Activated CD8-positive, alpha-beta memory T cell treated with anti-CD3 and anti-CD28 coated beads, Interleukin-2, amount 50 U/mL, for 1 hour (primary cell): ENCODE data around the gene PEX11B.
"Not testable (repeated sequence)": the region's sequence is repeated elsewhere in the genome, so short reads cannot be mapped to it uniquely, and the experiment has no call there.

ENCODE experiments used
- DNase-seq: peaks from one replicate; pipeline ENCODE4 v3.0.0-alpha.2; 2020; ENCODE audit errors: extremely low read depth

Gene PEX11B

DNA sequence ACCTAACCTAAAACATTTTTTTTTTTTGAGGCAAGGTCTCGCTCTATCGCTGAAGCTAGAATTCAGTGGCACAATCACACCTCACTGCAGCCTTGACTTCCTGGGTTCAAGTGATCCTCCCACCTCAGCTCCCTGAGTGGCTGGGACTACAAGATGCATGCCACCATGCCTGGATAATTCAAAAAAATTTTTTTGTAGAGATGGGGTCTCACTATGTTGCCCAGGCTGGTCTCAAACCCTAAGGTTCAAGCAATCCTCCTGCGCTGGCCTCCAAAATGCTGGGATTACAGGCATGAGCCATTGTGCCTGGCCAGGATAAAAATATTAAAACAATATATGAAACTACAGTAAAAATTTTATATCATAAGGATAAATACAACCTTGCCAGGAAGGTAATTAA is 34.4 kb upstream of the PEX11B start:
- DNase-seq = no peak

DNA sequence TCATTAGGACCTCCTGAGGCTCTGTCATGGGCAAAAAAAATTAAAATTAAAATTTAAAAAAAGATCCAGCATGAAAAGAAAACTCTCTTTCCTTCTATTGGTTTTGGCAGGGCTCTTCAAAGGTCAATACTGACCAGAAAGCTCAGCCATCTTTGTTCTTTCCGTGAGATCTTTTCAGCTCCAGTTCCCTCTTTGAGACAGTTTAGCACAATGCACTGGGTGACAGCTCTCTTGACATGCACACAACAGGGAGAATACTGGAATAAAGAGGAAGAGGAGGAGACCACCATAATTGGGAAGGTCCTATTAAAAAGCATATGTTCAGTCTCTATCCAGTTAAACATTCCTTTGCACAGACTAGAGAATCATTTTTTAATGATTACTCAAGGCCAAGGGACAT is 33.0 kb upstream of the PEX11B start:
- no peak for DNase-seq

GRCh38 chr1:145949219-145949618 is 30.7 kb upstream of the PEX11B start:
- DNase-seq = no peak

DNA sequence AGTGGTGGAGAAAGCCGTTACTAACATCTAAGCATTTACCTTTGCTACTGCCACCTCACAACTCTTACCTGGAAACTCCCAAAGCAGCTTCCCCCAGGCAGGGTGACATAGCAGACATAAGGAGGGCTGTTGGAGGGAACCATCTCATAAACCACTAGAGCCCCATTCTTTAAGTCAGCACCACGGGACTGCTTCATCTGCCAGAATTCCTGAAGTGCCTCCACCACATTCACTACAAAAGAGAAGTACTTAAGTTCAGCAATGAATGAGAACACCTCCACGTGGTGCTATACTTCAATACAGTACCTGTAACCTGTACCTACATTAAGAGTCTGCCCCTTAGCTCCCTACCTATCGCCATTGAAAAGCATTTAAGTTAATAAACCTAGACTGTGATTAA is 29.0 kb upstream of the PEX11B start:
- DNase-seq = no peak

DNA sequence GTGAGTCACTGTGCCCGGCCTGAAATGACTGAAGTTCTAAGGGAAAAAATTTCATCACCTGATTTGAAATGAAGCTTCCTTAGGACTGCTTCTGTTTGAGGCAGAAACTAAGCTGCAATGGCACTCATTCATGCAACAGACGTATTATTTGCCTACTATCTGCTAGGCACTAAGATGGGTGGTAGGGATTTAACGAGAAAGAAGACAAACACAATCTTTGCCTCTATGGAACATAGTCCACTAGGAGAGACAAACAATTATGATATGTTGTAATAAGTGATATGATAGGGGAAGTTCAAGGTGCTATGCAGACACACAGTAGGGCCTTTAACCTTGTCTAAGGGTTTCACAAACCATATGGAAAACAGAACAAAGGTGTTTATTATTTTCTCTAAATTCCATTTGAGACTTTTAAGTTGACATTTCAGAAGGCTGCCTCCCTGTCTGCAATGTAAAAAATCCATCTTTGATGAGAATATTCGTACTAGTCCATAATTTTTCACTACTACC is 28.0 kb upstream of the PEX11B start:
- DNase-seq = no peak

DNA sequence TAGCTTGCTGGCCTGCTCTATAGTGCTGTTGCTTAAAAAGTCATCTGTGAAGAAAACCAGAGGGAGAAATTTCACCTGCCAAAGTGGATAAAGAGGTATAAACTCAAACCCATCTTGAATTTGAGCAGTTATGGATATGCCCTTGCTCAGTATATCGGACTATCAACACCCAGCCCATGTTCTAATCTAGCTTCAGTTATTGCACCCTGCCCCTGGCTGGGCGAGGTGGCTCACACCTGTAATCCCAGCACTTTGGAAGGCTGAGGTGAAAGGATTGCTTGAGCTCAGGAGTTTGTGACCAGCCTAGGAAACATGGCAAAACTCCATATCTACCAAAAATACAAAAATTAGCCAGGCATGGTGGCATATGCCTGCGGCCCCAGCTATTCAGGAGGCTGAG is 26.0 kb upstream of the PEX11B start:
- no peak for DNase-seq

GRCh38 chr1:145942871-145943270 is 24.4 kb upstream of the PEX11B start:
- DNase-seq = no peak

GRCh38 chr1:145942405-145942804 is 23.9 kb upstream of the PEX11B start:
- no peak for DNase-seq

- no peak for DNase-seq
These were observed 18.9 kb upstream of the PEX11B start for GRCh38 chr1:145937436-145937835.

DNA sequence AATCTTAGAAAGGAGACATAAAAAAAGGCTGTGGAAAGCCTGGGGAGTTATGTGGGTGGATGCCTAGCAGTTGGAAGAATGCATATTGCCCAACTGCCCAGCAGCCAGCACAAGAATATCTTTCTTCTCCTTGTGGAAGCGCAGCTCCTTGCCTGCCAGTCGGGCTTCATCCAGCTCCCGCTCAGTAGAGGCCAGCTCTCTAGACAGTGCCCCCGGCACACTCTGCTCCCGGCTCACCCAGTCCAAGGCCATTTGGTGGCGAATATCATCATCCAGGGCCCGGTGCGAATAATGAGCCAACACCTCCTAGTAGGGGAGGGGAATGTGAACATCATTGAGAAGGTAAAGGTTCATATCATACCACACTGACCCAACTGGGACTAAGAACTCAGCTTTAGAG is 17.7 kb upstream of the PEX11B start:
- DNase-seq = no peak

DNA sequence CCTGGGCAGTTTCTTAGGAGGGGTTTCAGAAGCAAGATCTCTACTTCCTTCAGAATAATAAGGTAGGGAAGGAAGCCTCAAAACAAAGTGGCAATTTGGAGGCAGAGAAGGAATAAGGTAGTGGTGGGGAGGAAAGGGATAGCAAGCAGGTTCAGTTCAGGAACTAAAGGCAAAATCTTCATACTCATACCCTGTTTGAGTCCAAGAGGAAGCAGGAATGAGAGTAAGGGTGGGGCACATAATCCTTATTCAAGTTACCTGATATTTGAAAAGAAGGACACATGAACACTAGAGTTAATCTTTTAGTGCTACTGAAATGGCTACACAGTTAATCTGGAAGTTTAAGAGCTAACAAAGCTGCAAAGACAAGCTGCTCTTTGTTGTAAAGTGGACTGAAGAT is 17.2 kb upstream of the PEX11B start:
- DNase-seq = no peak

GRCh38 chr1:145932522-145933009 is 14.0 kb upstream of the PEX11B start:
- DNase-seq = not testable (repeated sequence)

DNA sequence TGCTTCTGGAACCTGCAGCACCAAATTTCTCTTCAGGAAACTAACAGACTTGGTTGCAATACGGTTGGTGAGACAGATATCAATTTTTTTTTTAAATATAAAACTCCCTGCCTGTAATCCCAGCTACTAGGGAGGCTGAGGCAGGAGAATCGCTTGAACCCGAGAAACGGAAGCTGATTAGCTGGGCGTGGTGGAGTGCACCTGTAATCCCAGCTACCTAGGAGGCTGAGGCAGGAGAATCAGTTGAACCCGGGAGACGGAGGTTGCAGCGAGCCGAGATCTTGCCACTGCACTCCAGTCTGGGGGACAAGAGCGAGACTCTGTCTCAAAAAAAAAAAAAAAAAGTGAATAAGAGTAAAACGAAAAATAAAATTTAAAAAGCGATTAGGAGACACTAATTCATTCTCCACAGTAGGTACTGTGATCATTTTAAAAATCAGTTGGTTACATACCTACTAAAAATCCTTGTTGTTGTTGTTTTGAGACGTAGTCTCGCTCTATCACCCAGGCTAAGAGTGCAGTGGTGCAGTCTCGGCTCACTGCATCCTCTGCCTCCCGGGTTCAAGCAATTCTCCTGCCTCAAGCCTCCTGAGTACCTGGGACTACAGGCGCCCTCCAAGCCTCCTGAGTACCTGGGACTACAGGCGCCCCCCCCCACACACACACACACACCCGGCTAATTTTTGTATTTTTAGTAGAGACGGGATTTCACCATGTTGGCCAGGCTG is 9.6 kb upstream of the PEX11B start:
- DNase-seq = no peak

GRCh38 chr1:145927063-145927886 is 8.8 kb upstream of the PEX11B start, which contains the start of gene RBM8A:
TSS of gene RBM8A (minus strand) at chr1:145927484. CDS start at chr1:145927426, 58 bp downstream.
- DNase-seq = peak; percentile 91

GRCh38 chr1:145926686-145927062 is 8.2 kb upstream of the PEX11B start:
- no peak for DNase-seq

GRCh38 chr1:145922266-145922665 is 3.7 kb upstream of the PEX11B start:
- no peak for DNase-seq

DNA sequence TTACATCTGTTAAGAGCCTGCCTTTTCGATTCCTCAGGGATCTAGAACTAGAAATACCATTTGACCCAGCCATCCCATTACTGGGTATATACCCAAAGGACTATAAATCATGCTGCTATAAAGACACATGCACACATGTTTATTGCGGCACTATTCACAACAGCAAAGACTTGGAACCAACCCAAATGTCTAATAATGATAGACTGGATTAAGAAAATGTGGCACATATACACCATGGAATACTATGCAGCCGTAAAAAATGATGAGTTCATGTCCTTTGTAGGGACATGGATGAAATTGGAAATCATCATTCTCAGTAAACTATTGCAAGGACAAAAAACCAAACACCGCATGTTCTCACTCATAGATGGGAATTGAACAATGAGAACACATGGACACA is 1.8 kb upstream of the PEX11B start:
- not testable (repeated sequence) for DNase-seq

- DNase-seq = no peak
These were observed 749 bp upstream of the PEX11B start for GRCh38 chr1:145918992-145919939.

DNA sequence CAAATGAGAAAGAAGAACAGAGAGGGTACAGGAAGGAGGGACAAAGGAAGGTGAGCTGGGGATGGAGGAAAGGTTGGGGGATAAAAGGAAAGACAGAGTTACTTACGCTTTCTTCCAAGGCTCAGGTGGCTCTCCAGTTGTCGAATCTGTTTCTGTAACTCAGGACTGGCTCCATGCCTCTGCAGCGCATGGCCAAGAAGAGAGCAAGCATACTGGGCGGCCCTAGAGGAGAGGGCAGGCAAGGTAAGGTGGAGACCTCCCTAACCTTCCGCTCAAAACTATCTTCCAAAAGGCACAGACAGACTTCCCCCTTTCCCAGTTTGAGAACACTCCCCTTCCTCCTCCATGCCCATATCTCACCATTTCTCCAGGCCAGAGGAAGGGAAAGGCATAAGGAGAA is 922 bp downstream of the PEX11B start:
- no peak for DNase-seq

DNA sequence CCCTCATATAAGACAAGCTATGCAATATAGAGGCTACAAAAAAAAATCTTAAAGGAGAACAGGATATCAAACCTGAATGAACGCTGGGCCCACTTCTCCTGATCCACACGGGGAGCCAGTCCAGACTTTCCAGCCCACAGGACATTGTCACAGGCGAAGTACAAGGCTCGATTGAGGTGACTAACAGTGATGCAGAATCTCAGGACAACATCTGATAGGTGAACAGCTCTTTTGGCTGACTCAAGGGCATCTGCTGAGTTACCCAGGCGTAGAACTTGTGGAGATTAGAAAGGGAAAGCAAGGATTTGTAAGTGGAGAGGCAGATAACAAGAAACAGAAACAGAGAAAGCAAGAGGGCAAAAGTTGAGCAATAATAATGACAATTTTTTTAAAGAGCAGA is 1.8 kb downstream of the PEX11B start:
- DNase-seq = no peak

GRCh38 chr1:145912128-145912641 is 6.3 kb downstream of the PEX11B start:
- no peak for DNase-seq
